GM18909 (cell line): ENCODE data around the gene UTP3.
"Not testable (repeated sequence)": the region's sequence is repeated elsewhere in the genome, so short reads cannot be mapped to it uniquely, and the experiment has no call there.

ENCODE experiments used
- ATAC-seq: cut with Tn5 transposase; IDR thresholded peaks from one replicate; pipeline ENCODE4 v1.9.1; 2021; ENCODE audit warnings: mild to moderate bottlenecking; ENCODE audit not compliant: unreplicated experiment, poor library complexity

The UTP3 gene

DNA sequence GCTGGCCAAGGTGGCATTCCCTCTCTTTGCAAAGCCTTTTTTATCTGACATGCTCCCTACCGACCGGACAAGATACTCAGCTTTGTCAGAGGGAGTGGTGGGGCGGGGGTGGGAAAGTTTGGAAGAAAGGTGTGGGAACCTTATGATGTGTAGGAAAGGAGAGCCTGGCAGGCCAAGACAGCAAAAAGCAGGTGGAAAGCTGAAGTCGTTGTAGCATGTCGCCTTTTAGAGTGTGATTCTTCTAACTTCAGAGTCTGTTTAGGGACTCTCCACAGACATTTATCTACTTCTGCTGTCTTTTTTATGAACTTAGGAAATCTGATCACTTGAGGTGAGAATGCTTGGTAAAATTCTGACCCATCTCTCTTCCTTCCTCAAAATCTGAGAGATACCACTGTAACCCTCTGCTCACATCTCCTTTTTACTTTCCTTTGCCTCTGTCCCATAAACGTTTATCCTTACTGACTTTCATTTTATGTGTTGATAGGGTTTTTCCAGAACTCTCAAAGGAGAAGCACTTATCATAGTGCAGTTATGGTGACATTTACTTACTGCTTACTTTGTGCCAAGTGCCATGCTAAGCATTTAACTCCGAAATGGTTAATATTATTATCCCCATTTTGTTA, 25.2 kb downstream of the UTP3 start:
- peak; percentile 38 for ATAC-seq

DNA sequence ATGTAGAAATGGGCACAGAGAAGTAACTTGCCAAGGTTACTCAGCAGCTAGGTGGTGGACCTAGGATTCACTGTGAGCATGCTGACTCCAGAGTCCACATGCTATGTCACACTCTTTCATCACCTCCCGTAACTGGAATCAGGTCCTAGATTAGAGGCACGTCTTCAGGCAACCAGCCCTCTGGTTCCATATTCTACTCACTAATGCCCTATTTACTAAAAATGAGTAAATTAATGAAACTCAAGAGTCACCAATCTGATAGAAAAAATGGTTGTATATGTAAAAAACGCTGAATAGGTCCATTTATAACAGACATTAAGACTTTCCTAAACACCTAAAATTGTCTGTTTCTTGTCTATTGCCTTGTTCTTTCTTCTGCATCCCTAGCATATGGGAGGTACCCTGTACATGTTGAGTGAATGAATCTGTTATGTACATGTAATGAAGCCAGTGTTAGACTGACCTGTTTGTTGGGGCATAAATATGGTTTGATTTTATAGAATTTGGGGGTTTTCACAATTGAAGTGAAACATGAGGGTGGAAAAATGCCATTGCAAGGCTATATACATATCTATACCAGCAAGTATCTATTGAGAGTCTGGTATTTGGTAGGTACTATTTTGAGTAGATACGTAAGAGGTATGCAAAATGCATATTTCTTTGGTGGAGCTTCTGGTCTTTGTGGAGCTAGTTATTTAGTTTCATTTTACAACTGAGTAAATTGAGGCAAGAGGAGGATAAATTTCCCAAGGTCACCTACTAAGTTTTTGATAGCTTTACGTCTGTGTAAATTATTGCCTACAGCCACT, 26.0 kb downstream of the UTP3 start:
- ATAC-seq, result peak; percentile 64

DNA sequence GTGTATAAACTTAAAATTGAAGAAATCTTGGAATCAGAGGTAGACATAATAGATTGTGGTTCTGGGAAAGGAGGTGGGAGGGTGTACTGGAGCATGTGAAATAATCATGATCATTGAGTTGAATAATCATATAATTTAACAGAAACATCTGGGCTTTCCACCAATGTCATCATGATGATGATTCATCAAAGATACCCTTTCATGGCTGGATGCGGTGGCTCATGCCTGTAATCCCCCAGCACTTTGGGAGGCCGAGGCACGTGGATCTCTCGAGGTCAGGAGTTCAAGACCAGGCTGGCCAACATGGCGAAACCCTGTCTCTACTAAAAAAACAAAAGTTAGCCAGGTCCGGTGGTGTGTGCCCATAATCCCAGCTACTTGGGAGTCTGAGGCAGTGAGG, 26.8 kb downstream of the UTP3 start:
- peak; percentile 9 for ATAC-seq

- no peak for ATAC-seq
These were observed 30.7 kb downstream of the UTP3 start for GRCh38 chr4:70718811-70719604.

DNA sequence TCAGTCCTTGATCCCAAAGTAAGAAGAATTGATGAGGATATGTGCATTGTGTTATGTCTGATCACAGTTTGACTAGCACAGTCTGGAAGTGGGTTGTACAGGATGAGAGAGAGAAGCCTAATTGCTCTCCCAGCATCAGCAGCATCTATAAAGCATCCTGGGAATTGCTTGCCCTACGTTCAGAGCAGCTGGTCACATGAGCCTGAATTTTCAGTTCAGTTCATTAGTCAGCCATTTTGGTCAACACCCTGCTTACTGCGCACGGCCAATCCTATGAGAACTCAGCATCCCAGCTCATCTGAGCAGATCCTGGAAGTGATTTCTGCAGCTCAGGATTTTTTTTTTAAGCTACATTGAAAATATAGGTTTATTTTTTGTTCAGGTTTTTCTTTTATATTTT, 33.4 kb downstream of the UTP3 start, which contains the start of gene RUFY3:
TSS of gene RUFY3 (plus strand) at position 218 of the 400 bp plus-strand sequence. CDS start 610 bp downstream, outside the sequence.
- ATAC-seq, result no peak

DNA sequence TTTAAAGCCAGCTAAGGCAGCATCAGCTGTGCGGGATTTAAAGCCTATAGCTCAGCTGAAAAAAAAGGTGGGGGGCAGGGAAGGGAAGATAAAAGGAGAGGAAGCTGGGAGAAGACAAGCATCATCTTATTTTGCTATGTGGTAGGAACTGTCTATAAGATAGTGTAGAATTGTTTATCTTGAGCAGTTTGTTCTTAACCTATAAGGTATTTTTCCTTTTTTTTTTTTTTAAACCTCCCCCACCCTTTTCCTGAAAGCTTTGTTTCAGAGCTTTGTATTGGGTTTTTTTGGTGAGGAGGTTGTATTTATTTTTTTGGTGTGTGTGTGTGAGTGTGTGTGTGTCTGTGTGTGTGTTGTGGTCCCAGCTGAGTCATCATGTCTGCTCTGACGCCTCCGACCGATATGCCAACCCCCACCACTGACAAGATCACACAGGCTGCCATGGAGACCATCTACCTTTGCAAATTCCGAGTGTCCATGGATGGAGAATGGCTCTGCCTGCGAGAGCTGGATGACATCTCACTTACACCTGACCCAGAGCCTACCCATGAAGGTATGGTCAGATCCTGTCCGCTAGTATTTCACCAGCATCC, 34.0 kb downstream of the UTP3 start:
- ATAC-seq, result no peak

- no peak for ATAC-seq
These were observed 36.1 kb downstream of the UTP3 start for GRCh38 chr4:70724463-70724862.

DNA sequence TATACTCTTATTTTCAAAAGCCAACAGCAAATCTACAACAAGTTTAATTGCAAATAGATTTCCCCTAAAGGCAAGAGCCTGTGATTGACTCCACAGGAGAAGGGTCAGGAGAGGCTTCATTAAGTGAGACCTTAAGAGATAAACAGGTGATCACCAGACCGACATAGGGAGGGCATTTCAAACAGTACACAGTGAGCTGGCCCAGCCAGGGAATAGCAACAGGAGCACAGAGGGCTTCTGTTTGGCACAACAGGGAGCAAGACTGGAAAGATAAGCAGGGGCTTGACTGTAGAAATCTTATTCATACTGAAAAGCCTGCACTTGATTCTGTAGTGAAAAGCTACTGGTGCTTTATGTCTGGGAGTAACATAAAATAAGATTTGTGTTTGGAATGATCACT, 37.3 kb downstream of the UTP3 start:
- no peak for ATAC-seq

- not testable (repeated sequence) for ATAC-seq
These were observed 38.2 kb downstream of the UTP3 start for GRCh38 chr4:70726515-70726914.

DNA sequence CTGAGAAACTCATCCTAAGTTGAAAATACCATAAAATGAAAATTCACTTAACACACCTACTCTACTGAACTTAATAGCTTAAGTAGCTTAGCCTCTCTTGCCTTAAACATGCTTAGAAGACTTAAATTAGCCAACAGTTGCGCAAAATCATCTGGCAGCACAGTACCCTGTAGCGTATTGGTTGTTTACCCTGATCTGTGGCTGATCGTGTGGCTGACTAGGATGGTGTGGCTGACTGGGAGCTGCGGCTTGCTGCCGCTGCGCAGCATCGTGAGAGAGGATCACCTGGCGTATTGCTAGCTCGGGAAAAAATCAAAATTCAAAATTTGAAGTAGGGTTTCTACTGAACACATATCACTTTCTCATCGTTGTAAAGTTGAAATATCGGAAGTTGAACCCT, 39.8 kb downstream of the UTP3 start:
- ATAC-seq, result no peak

- ATAC-seq, result not testable (repeated sequence)
These were observed 44.5 kb downstream of the UTP3 start for GRCh38 chr4:70732878-70733277.

- ATAC-seq, result peak; percentile 90
These were observed 46.0 kb downstream of the UTP3 start for GRCh38 chr4:70734168-70734954.

DNA sequence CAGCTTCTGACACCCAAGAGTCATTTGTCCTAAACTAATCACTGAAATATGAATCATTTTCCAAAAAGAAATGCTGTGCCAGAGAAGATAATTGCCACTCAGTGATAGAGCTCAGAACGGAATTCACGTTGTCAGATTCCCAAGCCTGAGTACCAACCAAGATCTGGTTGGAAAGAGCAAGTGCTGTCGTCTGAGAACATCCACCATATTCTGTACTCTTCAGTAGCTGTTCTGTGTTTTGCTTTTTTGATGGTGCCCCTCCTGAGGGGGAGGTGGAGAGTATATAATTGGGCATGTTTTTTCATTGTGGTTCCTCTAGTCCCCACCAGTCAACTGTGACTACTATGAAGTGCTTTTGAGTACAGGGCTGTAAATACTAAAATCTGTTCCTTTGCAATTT, 46.6 kb downstream of the UTP3 start:
- ATAC-seq, result peak; percentile 10

DNA sequence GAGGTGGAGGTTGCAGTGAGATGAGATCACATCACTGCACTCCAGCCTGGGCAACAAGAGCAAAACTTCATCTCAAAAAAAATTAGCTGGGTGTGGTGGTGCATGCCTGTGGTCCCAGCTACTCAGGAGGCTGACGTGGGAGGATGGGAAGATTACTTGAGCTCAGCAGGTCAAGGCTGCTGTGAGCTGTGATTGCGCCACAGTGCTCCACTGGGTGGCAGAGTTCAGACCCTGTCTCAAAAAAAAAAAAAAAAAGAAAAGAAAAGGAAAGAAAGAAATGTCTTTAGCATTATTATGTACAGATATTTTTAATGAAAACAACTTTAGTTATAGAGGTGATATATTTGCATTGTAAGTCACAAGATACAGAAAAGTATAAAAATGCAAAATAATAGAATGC, 47.6 kb downstream of the UTP3 start:
- peak; percentile 22 for ATAC-seq

DNA sequence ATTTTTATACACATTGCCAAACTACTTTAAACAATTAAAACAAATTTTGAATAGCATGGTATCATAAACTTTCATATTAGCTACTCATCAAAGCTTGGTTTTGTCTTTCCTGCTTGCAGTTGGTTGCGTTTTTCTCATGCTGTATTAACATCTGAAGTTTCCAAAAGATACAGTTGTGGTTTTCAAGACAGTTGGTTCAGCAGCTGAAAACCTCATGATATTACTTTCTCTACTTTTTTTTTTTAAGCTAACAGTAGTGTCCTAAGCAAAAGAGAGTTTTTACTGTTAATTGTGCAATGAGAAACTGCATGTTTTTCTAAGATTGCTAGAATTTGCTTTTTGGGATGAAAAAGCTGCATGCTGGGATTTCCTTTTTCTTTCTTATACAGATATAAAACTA, 48.7 kb downstream of the UTP3 start:
- ATAC-seq, result no peak

DNA sequence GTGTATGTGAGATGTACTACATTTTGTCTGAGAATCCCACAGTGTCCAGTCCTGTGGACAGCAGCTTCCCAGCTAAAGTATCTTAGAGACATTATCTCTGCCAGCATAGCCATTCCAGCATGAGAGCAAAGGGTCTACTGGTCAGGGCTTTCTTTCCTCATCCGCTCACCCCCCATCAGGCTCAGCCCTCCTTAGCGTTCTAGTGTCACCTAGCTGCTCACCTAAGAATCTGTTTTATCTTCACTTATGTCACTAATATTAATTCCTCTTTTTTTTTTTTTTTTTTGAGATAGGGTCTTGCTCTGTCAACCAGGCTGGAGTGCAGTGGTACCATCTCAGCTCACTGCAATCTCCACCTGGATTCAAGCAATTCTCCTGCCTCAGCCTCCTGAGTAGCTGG, 49.1 kb downstream of the UTP3 start:
- no peak for ATAC-seq

DNA sequence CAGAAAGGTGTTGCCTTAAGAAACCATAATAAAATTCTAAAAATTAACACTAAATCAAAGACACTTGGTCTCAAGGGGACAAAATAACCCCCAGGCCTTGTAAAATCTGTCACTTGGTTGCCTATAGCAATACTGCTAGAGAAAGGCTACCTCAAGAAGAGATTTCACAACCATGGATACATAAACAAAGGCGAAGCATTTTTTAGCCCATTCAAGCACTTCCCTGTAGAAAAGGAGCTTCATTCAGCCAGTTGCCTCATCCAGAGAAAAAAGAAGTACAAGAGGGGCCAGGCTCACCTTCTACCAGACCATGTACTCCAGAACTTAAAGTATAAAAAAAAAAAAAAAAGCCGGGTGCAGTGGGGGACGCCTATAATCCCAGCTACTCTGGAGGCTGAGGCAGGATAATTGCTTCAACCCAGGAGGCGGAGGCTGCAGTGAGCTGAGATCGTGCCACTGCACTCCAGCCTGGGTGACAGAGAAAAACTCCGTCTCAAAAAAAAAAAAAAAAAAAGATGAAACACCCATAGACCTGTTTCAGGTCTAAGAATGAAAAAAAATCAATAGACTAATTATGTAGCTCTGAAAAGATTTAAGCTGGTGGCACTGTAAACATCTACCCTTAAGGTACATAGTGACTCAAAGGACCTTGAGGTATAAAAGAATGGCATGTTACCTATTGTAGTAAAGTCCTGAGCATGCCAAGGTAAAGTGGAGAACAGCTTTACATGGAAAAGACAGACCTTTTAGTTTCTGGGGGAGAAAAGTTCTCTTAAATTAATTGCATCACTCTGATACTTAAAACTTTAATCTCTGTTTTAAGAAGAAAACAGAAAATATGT, 51.4 kb downstream of the UTP3 start:
- ATAC-seq, result no peak
